WTC11 (cell line): ENCODE results near the gene STX18.
"Not testable (repeated sequence)": the region's sequence is repeated elsewhere in the genome, so short reads cannot be mapped to it uniquely, and the experiment has no call there.

Experiments
- JUN ChIP-seq: sonication (generic); formaldehyde crosslinking; IDR thresholded peaks from 2 replicates; pipeline ENCODE4 v1.8.0; 2023; ENCODE audit warnings: mild to moderate bottlenecking, missing genetic modification reagents
- SP1 ChIP-seq: sonication (generic); formaldehyde crosslinking; conservative IDR thresholded peaks from 2 replicates; pipeline ENCODE4 v1.8.1; 2022; ENCODE audit warnings: missing genetic modification reagents
- TF ChIP-seq, protein P1 (sequence below): fragments of 200-600 bp; IDR thresholded peaks from 2 replicates; pipeline ENCODE4 v1.8.0; 2022; ENCODE audit warnings: antibody characterized with exemption

GRCh38 chr4:4550161-4550560, 8.3 kb upstream of the STX18 start:
- TF ChIP-seq JUN, SP1 (CRISPR knock-in tag): not testable (repeated sequence)
- TF ChIP-seq, protein P1, sequence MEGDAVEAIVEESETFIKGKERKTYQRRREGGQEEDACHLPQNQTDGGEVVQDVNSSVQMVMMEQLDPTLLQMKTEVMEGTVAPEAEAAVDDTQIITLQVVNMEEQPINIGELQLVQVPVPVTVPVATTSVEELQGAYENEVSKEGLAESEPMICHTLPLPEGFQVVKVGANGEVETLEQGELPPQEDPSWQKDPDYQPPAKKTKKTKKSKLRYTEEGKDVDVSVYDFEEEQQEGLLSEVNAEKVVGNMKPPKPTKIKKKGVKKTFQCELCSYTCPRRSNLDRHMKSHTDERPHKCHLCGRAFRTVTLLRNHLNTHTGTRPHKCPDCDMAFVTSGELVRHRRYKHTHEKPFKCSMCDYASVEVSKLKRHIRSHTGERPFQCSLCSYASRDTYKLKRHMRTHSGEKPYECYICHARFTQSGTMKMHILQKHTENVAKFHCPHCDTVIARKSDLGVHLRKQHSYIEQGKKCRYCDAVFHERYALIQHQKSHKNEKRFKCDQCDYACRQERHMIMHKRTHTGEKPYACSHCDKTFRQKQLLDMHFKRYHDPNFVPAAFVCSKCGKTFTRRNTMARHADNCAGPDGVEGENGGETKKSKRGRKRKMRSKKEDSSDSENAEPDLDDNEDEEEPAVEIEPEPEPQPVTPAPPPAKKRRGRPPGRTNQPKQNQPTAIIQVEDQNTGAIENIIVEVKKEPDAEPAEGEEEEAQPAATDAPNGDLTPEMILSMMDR = not testable (repeated sequence)
